HepG2 (cell line): ENCODE measurements around the gene CDC42EP5. TPM values are rescaled to one million over a fixed set of nuclear protein-coding genes. Genes with fewer than 3 reads are reported as not detected.

Source experiments
- CREB1 ChIP-seq, 2 experiments: fragments of 450-650 bp in 1 of 2; IDR thresholded peaks; 2 replicates each; pipeline ENCODE4 v1.6.1; 2016 to 2017; ENCODE audit warnings: control low read depth in 1 of 2, mild to moderate bottlenecking in 1 of 2, missing compliant biosample characterization in 1 of 2, missing genetic modification characterization in 1 of 2
- FOXO1 ChIP-seq: sonication (generic); formaldehyde crosslinking; IDR thresholded peaks from 2 replicates; pipeline ENCODE4 v1.4.0; 2020; ENCODE audit warnings: missing genetic modification reagents
- GATA4 ChIP-seq: sonication (generic); IDR thresholded peaks from 2 replicates; pipeline ENCODE4 v1.6.1; 2016; ENCODE audit warnings: antibody characterized with exemption, low read depth, borderline replicate concordance
- KDM3A ChIP-seq: IDR thresholded peaks from 2 replicates; pipeline ENCODE4 v1.6.1; 2018; ENCODE audit warnings: low read depth, missing compliant biosample characterization
- MLLT10 ChIP-seq: sonication (generic); formaldehyde crosslinking; IDR thresholded peaks from 2 replicates; pipeline ENCODE4 v1.4.0; 2020; ENCODE audit warnings: missing genetic modification reagents
- NCOR1 ChIP-seq: fragments of 200-600 bp; sonication (generic); IDR thresholded peaks from 2 replicates; pipeline ENCODE4 v1.7.0; 2017; ENCODE audit warnings: antibody characterized with exemption, low read length, borderline replicate concordance
- NPAS2 ChIP-seq: sonication (generic); formaldehyde crosslinking; IDR thresholded peaks from 2 replicates; pipeline ENCODE4 v1.8.0; 2022; ENCODE audit warnings: mild to moderate bottlenecking, missing genetic modification reagents, borderline replicate concordance
- TIGD3 ChIP-seq: sonication (generic); formaldehyde crosslinking; IDR thresholded peaks from 2 replicates; pipeline ENCODE4 v1.5.1; 2020; ENCODE audit warnings: mild to moderate bottlenecking, missing genetic modification reagents, borderline replicate concordance
- YY1 ChIP-seq: IDR thresholded peaks from 2 replicates; pipeline ENCODE4 v1.6.1; 2011; ENCODE audit warnings: low read length, low read depth, moderate library complexity, mild to moderate bottlenecking; ENCODE audit not compliant: insufficient read depth, insufficient replicate concordance
- ZBTB21 ChIP-seq: sonication (generic); formaldehyde crosslinking; IDR thresholded peaks from 2 replicates; pipeline ENCODE4 v1.4.0; 2020; ENCODE audit warnings: missing genetic modification reagents
- ZNF232 ChIP-seq: sonication (generic); formaldehyde crosslinking; IDR thresholded peaks from 2 replicates; pipeline ENCODE4 v1.4.0; 2020; ENCODE audit warnings: missing genetic modification reagents, borderline replicate concordance
- ZNF256 ChIP-seq: sonication (generic); formaldehyde crosslinking; conservative IDR thresholded peaks from 2 replicates; pipeline ENCODE4 v1.4.0; 2020; ENCODE audit warnings: missing genetic modification reagents
- ZNF280B ChIP-seq: sonication (generic); formaldehyde crosslinking; IDR thresholded peaks from 2 replicates; pipeline ENCODE4 v1.5.0; 2020; ENCODE audit warnings: missing genetic modification reagents, mild to moderate bottlenecking, borderline replicate concordance
- ZNF350 ChIP-seq: sonication (generic); formaldehyde crosslinking; IDR thresholded peaks from 2 replicates; pipeline ENCODE4 v1.4.0; 2020; ENCODE audit warnings: mild to moderate bottlenecking, low read depth, missing genetic modification reagents, borderline replicate concordance
- ZNF562 ChIP-seq: sonication (generic); formaldehyde crosslinking; IDR thresholded peaks from 2 replicates; pipeline ENCODE4 v1.8.0; 2022; ENCODE audit warnings: missing genetic modification reagents, borderline replicate concordance
- ZNF609 ChIP-seq: sonication (generic); formaldehyde crosslinking; IDR thresholded peaks from 2 replicates; pipeline ENCODE4 v1.4.0; 2020; ENCODE audit warnings: mild to moderate bottlenecking, missing genetic modification reagents, borderline replicate concordance
- ZNF800 ChIP-seq: sonication (generic); formaldehyde crosslinking; IDR thresholded peaks from 2 replicates; pipeline ENCODE4 v1.4.0; 2020; ENCODE audit warnings: missing genetic modification reagents
- polyA plus RNA-seq, 8 experiments: library from polyadenylated mRNA; depleted of rRNA in 3 of 8; stranded (reverse) in 7 of 8; unstranded in 1 of 8; fragments of >200 nt; fragmentation: Illumina TruSeq in 4 of 8; extraction: Trizol in 4 of 8; gene quantifications; 2 replicates each; pipeline versions ENCODE4 v1.2.1 to v1.2.3, GENCODE V29; 2011 to 2016; ENCODE audit warnings: low read depth in 4 of 8, missing spikeins in 1 of 8, mixed read lengths in 1 of 8; ENCODE audit not compliant: insufficient read depth in 1 of 8
- total RNA-seq, 5 experiments: library from RNA; depleted of rRNA; stranded (reverse); fragments of >200 nt; fragmentation: Illumina TruSeq; extraction: Trizol; gene quantifications; 2 replicates each; pipeline ENCODE4 v1.2.3, GENCODE V29; 2016; ENCODE audit warnings: low read depth in 1 of 5

The CDC42EP5 gene
- total and polyA plus RNA-seq, 2 of the 13 experiments (the other 11 are each of a cell fraction or from before 2014, with no cell fraction given) = 0.41 to 1.6 TPM

- no peak for TF ChIP-seq TIGD3
- no peak; the same call in 1 of the 2 replicates for TF ChIP-seq FOXO1 (CRISPR knock-in tag)
- TF ChIP-seq NPAS2 (CRISPR knock-in tag) = no peak
- TF ChIP-seq ZNF562 (CRISPR knock-in tag) = no peak
- no peak for TF ChIP-seq KDM3A (CRISPR knock-in tag)
- TF ChIP-seq ZNF280B = no peak
- no peak for TF ChIP-seq ZBTB21
- TF ChIP-seq GATA4 = no peak
- TF ChIP-seq CREB1 (IDR thresholded peaks at IDR 0.05) = no peak
- TF ChIP-seq CREB1 (CRISPR knock-in tag; IDR thresholded peaks at IDR 0.05) = no peak
- no peak for TF ChIP-seq NCOR1
- TF ChIP-seq ZNF350 (CRISPR knock-in tag) = no peak
- TF ChIP-seq ZNF609 (CRISPR knock-in tag) = no peak
- TF ChIP-seq YY1 = no peak
- no peak for TF ChIP-seq ZNF256 (CRISPR knock-in tag)
- TF ChIP-seq ZNF800 = 0 out of 2 replicates have a peak, but pooled peaks have one; percentile 27
- peak; percentile 83; the same call in 1 of the 2 replicates for TF ChIP-seq ZNF232 (CRISPR knock-in tag)
- TF ChIP-seq MLLT10 (CRISPR knock-in tag) = no peak
Measured at GRCh38 chr19:54517483-54517882, 44.4 kb upstream of the CDC42EP5 start (continued).
